Measurements from ENCODE around the gene ITGB5.
"Not testable (repeated sequence)": the region's sequence is repeated elsewhere in the genome, so short reads cannot be mapped to it uniquely, and the experiment has no call there.

DNA sequence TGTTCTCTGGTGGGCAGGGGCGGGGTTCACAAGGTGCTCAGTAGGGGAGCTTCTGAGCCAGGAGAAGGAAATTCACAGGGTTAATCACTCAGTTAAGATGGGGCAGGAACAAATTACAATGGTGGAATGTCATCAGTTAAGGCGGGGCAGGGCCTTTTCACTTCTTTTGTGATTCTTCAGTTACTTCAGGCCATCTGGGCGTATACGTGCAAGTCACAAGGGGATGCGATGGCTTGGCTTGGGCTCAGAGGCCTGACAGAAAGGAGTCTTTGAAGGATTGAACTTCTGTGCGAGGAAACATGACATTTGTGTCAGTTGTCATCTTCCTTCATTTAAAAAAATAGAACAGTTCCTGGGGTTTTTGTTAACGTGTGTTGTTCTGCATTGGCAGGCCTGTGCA lies 129.2 kb downstream of the ITGB5 start:
- TF ChIP-seq, protein P1, sequence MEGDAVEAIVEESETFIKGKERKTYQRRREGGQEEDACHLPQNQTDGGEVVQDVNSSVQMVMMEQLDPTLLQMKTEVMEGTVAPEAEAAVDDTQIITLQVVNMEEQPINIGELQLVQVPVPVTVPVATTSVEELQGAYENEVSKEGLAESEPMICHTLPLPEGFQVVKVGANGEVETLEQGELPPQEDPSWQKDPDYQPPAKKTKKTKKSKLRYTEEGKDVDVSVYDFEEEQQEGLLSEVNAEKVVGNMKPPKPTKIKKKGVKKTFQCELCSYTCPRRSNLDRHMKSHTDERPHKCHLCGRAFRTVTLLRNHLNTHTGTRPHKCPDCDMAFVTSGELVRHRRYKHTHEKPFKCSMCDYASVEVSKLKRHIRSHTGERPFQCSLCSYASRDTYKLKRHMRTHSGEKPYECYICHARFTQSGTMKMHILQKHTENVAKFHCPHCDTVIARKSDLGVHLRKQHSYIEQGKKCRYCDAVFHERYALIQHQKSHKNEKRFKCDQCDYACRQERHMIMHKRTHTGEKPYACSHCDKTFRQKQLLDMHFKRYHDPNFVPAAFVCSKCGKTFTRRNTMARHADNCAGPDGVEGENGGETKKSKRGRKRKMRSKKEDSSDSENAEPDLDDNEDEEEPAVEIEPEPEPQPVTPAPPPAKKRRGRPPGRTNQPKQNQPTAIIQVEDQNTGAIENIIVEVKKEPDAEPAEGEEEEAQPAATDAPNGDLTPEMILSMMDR (IDR thresholded peaks at IDR 0.05) = not testable (repeated sequence)
- not testable (repeated sequence) for TF ChIP-seq EP300 (IDR thresholded peaks at IDR 0.05); CHD2 (IDR thresholded peaks at IDR 0.05; ENCODE audit: low read length, partially characterized antibody); CBX2 (IDR thresholded peaks at IDR 0.05; ENCODE audit: borderline replicate concordance, low read depth); POLR2A (IDR thresholded peaks at IDR 0.05; ENCODE audit: low read length); SMC3 (IDR thresholded peaks at IDR 0.05); MYC (IDR thresholded peaks at IDR 0.05; ENCODE audit: borderline replicate concordance, low read length); TP53 (CRISPR knock-in tag; IDR thresholded peaks at IDR 0.05); EHF (CRISPR knock-in tag; IDR thresholded peaks at IDR 0.05); SREBF2 (IDR thresholded peaks at IDR 0.05); BHLHE40 (IDR thresholded peaks at IDR 0.05; ENCODE audit: low read depth, low read length)
- TF ChIP-seq, protein P2, sequence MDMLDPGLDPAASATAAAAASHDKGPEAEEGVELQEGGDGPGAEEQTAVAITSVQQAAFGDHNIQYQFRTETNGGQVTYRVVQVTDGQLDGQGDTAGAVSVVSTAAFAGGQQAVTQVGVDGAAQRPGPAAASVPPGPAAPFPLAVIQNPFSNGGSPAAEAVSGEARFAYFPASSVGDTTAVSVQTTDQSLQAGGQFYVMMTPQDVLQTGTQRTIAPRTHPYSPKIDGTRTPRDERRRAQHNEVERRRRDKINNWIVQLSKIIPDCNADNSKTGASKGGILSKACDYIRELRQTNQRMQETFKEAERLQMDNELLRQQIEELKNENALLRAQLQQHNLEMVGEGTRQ (IDR thresholded peaks at IDR 0.05) = not testable (repeated sequence)
- TF ChIP-seq, protein P3, sequence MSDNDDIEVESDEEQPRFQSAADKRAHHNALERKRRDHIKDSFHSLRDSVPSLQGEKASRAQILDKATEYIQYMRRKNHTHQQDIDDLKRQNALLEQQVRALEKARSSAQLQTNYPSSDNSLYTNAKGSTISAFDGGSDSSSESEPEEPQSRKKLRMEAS (IDR thresholded peaks at IDR 0.05) = not testable (repeated sequence)
- TF ChIP-seq, protein P4, sequence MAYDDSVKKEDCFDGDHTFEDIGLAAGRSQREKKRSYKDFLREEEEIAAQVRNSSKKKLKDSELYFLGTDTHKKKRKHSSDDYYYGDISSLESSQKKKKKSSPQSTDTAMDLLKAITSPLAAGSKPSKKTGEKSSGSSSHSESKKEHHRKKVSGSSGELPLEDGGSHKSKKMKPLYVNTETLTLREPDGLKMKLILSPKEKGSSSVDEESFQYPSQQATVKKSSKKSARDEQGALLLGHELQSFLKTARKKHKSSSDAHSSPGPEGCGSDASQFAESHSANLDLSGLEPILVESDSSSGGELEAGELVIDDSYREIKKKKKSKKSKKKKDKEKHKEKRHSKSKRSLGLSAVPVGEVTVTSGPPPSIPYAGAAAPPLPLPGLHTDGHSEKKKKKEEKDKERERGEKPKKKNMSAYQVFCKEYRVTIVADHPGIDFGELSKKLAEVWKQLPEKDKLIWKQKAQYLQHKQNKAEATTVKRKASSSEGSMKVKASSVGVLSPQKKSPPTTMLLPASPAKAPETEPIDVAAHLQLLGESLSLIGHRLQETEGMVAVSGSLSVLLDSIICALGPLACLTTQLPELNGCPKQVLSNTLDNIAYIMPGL (CRISPR knock-in tag; IDR thresholded peaks at IDR 0.05; ENCODE audit: borderline replicate concordance) = not testable (repeated sequence)
